ENCODE results near the gene DUSP8.

DNA sequence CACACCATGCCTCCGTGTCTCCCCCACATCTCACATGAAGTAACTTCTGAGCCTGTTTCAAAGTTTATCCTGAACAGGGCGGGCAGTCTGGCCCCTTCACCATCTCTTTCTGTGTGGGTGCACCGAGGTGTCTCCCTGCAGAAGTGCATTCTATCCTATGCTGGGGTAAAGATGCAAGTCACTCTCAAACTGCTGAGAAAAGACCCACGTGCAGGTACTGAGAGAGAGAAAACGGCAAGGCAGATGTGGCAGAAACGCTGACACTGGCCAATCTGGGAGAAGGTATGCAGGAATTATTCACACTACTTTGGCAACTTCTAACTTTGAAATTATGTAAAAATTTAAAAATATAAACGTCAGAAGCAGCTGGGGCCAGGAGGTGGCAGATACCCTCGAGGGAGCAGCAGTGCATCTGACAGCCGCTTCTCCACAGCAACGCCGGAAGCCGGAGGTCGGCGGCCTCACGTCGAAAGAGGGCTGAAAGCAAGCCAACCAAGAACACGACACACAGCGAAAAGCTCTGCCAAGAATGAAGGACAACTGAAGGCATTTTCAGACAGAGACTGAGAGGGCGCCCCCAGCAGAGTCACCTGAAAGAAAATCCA lies 51.3 kb downstream of the DUSP8 start:
- TF ChIP-seq RFX5 (IDR thresholded peaks at IDR 0.05; ENCODE audit: low read length): no peak
- no peak for TF ChIP-seq SIN3A (IDR thresholded peaks at IDR 0.05; ENCODE audit: borderline replicate concordance, low read depth, low read length)
- TF ChIP-seq, protein P1, sequence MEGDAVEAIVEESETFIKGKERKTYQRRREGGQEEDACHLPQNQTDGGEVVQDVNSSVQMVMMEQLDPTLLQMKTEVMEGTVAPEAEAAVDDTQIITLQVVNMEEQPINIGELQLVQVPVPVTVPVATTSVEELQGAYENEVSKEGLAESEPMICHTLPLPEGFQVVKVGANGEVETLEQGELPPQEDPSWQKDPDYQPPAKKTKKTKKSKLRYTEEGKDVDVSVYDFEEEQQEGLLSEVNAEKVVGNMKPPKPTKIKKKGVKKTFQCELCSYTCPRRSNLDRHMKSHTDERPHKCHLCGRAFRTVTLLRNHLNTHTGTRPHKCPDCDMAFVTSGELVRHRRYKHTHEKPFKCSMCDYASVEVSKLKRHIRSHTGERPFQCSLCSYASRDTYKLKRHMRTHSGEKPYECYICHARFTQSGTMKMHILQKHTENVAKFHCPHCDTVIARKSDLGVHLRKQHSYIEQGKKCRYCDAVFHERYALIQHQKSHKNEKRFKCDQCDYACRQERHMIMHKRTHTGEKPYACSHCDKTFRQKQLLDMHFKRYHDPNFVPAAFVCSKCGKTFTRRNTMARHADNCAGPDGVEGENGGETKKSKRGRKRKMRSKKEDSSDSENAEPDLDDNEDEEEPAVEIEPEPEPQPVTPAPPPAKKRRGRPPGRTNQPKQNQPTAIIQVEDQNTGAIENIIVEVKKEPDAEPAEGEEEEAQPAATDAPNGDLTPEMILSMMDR (IDR thresholded peaks at IDR 0.05): no peak
- no peak for TF ChIP-seq EZH2phosphoT487 (IDR thresholded peaks at IDR 0.05; ENCODE audit: borderline replicate concordance, low read depth)
- no peak for TF ChIP-seq JUND (IDR thresholded peaks at IDR 0.05)
- TF ChIP-seq EP300 (IDR thresholded peaks at IDR 0.05; ENCODE audit: borderline replicate concordance in 1 of 2, low read depth in 1 of 2, low read length in 1 of 2): no peak
- TF ChIP-seq POLR2AphosphoS5 (IDR thresholded peaks at IDR 0.05; ENCODE audit: low read depth, low read length): no peak
- no peak for TF ChIP-seq RXRA (IDR thresholded peaks at IDR 0.05; ENCODE audit: borderline replicate concordance, low read depth)
